A673 (cell line): ENCODE data around the gene WASF2. TPM values are rescaled to one million over a fixed set of nuclear protein-coding genes. Genes with fewer than 3 reads are reported as not detected.

Experiments
- BruUV-seq: library from RNA; stranded (reverse); fragments of 400-500 nt; replicated peaks from 2 replicates; lab custom pipeline; 2021; lab: Mats Ljungman, UMichigan
- CTCF ChIA-PET: fragments of 300-600 bp; sonication (Branson Sonifier 250); formaldehyde crosslinking; loops from one replicate; lab custom pipeline; 2022; ENCODE audit warnings: antibody characterized with exemption; lab: Charles Lee
- POLR2A ChIA-PET: fragments of 300-600 bp; sonication (Branson Sonifier 250); formaldehyde crosslinking; loops from one replicate; lab custom pipeline; 2022; ENCODE audit warnings: antibody characterized with exemption; ENCODE audit not compliant: low non-redundant PET; lab: Charles Lee
- DNase-seq: peaks from one replicate; pipeline ENCODE4 v3.0.0-alpha.2; 2015; ENCODE audit warnings: low spot score
- H3K27ac ChIP-seq: fragments of 200-600 bp; sonication (generic); 2 replicates; pipeline ENCODE4 v1.5.1; 2016; ENCODE audit warnings: mixed run types, low read depth, mild to moderate bottlenecking, mixed read lengths, antibody characterized with exemption, low read length; ENCODE audit not compliant: poor library complexity, severe bottlenecking
- H3K27me3 ChIP-seq: fragments of 200-600 bp; sonication (generic); replicated peaks from 2 replicates; pipeline ENCODE4 v1.6.1; 2017; ENCODE audit warnings: mixed run types, low read depth, mild to moderate bottlenecking, mixed read lengths, antibody characterized with exemption, low read length; ENCODE audit not compliant: insufficient read depth, poor library complexity
- H3K36me3 ChIP-seq: fragments of 200-600 bp; sonication (generic); 2 replicates; pipeline ENCODE4 v1.6.1; 2016; ENCODE audit warnings: mixed run types, mild to moderate bottlenecking, mixed read lengths, antibody characterized with exemption, low read length; ENCODE audit not compliant: insufficient read depth, poor library complexity, severe bottlenecking
- H3K4me1 ChIP-seq: fragments of 200-600 bp; sonication (generic); 2 replicates; pipeline ENCODE4 v1.6.1; 2017; ENCODE audit warnings: mixed run types, mild to moderate bottlenecking, mixed read lengths, antibody characterized with exemption, low read length; ENCODE audit not compliant: insufficient read depth, poor library complexity, severe bottlenecking
- H3K4me3 ChIP-seq: fragments of 200-600 bp; sonication (generic); 2 replicates; pipeline ENCODE4 v1.5.1; 2016; ENCODE audit warnings: low read depth, mixed run types, mild to moderate bottlenecking, mixed read lengths, low read length; ENCODE audit not compliant: poor library complexity, severe bottlenecking
- H3K9me3 ChIP-seq: fragments of 200-600 bp; sonication (generic); 2 replicates; pipeline ENCODE4 v1.6.1; 2016; ENCODE audit warnings: mixed run types, low read depth, mild to moderate bottlenecking, mixed read lengths, antibody characterized with exemption, low read length; ENCODE audit not compliant: poor library complexity, severe bottlenecking
- CTCF ChIP-seq: fragments of 300-800, 200-600 bp; sonication (generic); conservative IDR thresholded peaks from 2 replicates; pipeline ENCODE4 v1.5.1; 2017; ENCODE audit warnings: low read depth, mild to moderate bottlenecking, antibody characterized with exemption, low read length, moderate library complexity, mixed read lengths
- EZH2 ChIP-seq: fragments of 200-600 bp; sonication (generic); IDR thresholded peaks from 2 replicates; pipeline ENCODE4 v1.6.1; 2017; ENCODE audit warnings: borderline replicate concordance, low read depth, mild to moderate bottlenecking, mixed read lengths, antibody characterized with exemption, low read length; ENCODE audit not compliant: poor library complexity, severe bottlenecking
- intact Hi-C: fragments of 100-400 bp; cut with micrococcal nuclease; formaldehyde crosslinking; loops from one replicate; pipeline ENCODE4 v1.10.0; 2022; ENCODE audit not compliant: unreplicated experiment
- total RNA-seq: library from RNA; stranded (reverse); gene quantifications from 2 replicates; pipeline ENCODE4 v1.2.3, GENCODE V29; 2021

Gene WASF2
- total RNA-seq, 1 experiment from 2014 or later, result 133 TPM

DNA sequence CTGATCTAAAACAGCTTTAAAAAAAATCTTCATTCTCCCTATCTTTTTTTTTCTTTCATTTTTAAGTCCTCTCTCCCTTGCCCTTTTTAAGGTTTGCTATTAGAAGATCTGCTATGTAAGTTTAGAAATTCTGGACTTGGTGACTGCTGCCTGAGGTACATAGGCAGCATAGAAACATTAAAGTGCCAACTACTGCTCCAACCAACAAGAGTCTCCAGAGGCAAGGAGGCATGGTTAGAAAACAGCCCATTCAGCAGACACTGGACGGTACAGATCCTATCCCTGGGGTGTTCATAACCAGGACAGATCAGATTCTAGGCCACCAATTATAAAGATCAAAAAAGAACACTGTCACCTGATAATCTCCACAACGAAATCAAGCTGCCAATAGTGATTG, 60.9 kb downstream of the WASF2 start:
- POLR2A ChIA-PET, result no interaction called here
- H3K36me3 ChIP-seq, result peaks cover 15% of the 10 kb centered on the region
- H3K27ac ChIP-seq, result peak overlapping the region; percentile 52

GRCh38 chr1:27428316-27429028, 61.5 kb downstream of the WASF2 start:
- TF ChIP-seq EZH2 (no peak), CTCF (no peak)
- BruUV-seq, result no TSS peak

More for the DNA sequence above, 60.9 kb downstream of the WASF2 start:
- no TSS peak for BruUV-seq
- intact Hi-C loops, result no loop called here
- no peak for DNase-seq
- no peaks in the 10 kb centered on the region for H3K9me3 ChIP-seq
- CTCF ChIA-PET, result interaction anchor here (0.6 kb wide), 1 partner anchor 177 kb away, joined by 13 read pairs; no protein-coding TSS in a partner anchor
- no peak overlapping the region for H3K4me3 ChIP-seq
- peaks cover 43% of the 10 kb centered on the region for H3K4me1 ChIP-seq
- H3K27me3 ChIP-seq, result no peaks in the 10 kb centered on the region
- TF ChIP-seq CTCF, result no peak

DNA sequence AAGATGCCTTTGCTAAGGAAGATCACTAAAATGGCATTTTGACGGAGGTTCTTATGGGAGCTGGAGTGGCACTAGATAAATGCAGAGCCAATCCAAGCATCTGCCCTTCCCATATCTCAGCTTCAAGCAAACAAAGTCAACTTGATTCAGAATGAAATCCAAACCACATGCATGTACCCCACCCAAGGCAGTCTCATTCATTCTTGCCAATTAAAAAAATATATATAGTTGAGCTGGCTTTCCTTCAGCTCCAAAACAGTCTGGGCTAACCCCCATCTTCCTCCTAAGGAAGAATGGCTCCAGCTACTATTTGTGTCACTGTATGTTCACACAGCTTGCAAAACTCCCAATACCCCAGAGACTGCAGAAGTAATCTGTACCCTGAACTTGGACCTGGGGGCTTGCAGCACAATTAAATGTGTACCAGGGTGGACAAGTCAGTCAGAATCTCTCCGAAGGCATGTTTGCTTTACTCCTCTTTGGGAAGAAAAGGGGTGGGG, 62.1 kb downstream of the WASF2 start:
- intact Hi-C loops, result no loop called here
- TF ChIP-seq EZH2 (no peak), CTCF (no peak)
- ChIA-PET POLR2A (no interaction called here), CTCF (interaction anchor here (0.7 kb wide), 1 partner anchor 9 kb away, joined by 4 read pairs; no protein-coding TSS in a partner anchor)
- no TSS peak for BruUV-seq
- Histone ChIP-seq H3K27ac (peak overlapping the region; percentile 52), H3K4me1 (peaks cover 38% of the 10 kb centered on the region), H3K27me3 (no peaks in the 10 kb centered on the region), H3K4me3 (no peak overlapping the region), H3K9me3 (no peaks in the 10 kb centered on the region), H3K36me3 (peaks cover 15% of the 10 kb centered on the region)
- DNase-seq, result no peak

More at GRCh38 chr1:27428316-27429028, 61.5 kb downstream of the WASF2 start:
- Histone ChIP-seq H3K9me3 (no peaks in the 10 kb centered on the region), H3K27me3 (no peaks in the 10 kb centered on the region), H3K36me3 (peaks cover 15% of the 10 kb centered on the region), H3K27ac (peak overlapping the region; percentile 52), H3K4me1 (peaks cover 41% of the 10 kb centered on the region), H3K4me3 (no peak overlapping the region)
- POLR2A ChIA-PET, result no interaction called here
- CTCF ChIA-PET, result interaction anchor here (0.6 to 0.7 kb wide), 2 partner anchors 9 to 178 kb away, joined by 4 to 13 read pairs; no protein-coding TSS in a partner anchor
- no peak for DNase-seq
- intact Hi-C loops, result no loop called here
